ENCODE results near the gene NELL2. TPM values are rescaled to one million over a fixed set of nuclear protein-coding genes. Genes with fewer than 3 reads are reported as not detected.

NELL2 gene
- total RNA-seq, 1 donor from 2014 or later, result 0.65 TPM

DNA sequence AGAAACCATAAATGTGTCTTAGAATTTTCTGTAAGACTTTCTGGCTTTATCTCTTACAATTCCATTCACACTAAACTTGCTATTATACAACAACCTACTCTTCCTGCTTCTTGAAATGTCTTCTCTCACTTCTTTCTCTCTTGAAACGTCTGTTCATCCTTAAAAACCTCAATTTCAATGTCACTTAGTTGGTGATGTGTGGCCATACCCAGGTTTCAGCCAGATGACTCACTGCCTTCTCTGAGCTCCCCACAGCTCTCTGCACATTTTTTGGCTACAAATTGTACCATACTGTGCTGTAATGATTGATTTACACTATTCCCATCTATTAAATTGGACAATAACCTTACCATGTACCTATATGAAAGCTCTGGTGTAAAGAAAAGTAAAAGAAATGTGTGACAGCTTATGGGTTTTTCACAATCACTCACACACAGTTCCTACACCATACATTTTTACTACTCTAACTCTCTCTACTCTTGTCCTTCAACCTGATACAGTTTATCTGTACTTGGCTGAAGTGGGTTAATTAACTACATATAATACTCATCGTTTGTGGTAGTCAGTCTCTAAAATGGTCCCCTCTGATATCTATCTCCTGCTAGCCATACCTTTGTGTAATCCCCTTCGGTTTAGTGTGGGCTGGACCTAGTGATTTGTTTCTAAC is 222.1 kb downstream of the NELL2 start:
- ATAC-seq (ENCODE audit: poor library complexity), result no peak
- intact Hi-C loops (cut with DNase I), result no loop called here
- no peak for DNase-seq

DNA sequence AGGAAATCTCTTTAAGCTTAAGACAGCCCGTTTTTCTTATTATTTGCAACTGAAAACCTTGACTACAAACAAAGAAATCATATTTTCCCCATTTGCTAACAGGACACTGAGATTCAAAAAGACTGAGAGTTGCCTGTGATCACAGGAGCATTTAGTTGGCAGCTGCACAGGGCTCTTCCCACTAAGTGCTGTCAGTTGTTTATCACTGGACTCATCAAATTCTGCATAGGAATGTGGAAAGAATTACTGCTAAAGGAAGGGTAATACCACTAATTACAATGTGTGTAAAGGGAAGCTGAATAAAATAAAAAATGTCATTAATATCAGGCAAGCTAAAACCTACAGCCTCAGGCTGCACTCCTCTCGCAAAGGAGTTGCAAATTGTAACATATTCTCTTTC is 226.4 kb downstream of the NELL2 start:
- DNase-seq, result no peak
- intact Hi-C loops (cut with DNase I), result no loop called here
- no peak for ATAC-seq (ENCODE audit: poor library complexity)

DNA sequence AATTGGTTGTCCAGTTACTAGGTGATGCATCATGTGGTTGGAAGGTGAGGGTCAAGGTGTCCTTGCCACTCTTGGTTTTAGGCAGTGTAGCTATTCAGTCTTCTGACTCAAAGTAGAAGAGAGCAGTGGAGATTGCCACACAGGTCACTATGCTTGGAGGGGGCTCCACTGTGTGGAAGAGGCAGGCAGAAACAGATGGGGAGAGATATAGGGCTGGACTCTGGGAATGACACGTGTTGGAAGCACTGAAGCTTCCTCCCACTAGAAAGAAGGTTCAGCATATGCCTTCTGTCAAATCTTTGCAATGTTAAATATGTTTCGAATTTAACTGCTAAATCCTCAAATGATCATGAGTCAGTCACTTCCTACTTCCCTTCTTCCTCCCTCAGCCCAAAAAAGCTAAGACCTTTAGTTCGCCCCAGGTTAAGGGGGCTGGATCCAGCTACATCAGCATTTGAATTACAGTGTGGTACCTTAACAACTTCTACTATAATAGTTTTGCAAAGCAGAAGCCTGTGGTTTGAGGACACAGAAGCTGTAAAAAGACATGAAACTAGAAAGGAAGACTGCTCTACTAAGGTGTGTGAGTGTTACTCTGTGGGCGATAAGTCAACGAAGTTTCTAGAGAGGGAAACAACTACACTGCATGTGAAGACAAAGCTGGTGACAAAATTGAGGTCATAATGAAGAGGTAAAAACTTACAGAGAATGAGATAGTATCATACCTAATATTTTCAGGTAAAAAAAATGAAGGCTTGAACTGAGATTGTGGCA is 228.0 kb downstream of the NELL2 start:
- DNase-seq (no peak), ATAC-seq (ENCODE audit: poor library complexity) (no peak)
- intact Hi-C loops (cut with DNase I), result no loop called here

DNA sequence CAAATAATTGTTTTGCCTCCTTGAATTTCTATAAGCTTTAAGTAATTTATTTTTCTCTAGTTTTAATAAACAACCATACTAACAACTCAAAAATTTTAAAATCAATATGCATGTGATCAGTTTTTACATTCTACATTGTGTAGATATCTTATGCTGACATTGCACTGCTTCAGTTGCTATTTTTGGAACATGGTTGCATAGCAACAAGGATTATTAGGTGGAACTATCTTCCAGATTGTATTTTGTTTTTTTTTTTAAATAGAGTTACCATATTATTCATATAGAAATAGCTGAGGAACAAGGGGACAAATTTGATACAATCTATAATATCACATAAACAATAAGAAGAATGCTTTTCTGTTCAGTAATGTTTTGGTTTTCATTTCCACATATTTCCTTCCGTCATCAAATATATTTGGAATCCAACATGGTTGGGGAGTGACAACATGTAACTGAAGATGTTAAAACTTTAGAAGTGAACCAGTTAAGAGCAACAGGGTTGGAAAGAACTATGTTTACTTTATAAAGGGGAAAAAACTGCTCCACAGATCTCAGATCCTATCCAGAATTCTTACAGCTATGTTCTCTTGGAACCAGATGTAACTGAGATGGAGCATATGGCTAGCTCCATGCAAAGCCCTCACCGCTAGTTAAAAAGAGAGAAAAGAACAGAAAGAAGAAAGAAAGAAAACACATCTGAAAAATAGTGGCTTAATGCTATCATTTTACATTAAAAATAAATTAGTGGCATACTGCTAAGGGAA is 235.5 kb downstream of the NELL2 start:
- DNase-seq (no peak), ATAC-seq (ENCODE audit: poor library complexity) (no peak)

DNA sequence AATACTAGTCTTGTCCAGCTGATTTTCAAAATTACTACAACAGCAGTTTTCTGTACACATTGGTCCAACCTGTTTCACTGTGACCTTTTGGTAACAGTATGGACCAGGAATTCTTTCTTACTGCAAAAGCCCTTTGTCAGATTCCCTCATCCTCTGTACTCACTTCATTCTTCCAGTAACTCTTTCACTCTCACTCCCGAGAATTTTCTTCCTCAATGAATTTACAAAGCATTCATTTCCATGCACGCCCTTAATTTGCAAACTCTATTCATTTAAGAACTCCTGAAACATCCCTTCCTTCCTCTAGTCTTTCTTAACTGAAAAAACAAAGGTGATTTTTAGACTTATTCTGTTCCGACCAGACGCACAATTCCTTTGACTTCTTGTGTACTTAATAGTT is 238.2 kb downstream of the NELL2 start:
- intact Hi-C loops (cut with DNase I), result no loop called here
- DNase-seq, result no peak
- ATAC-seq (ENCODE audit: poor library complexity), result no peak

More for the DNA sequence above, 235.5 kb downstream of the NELL2 start:
- intact Hi-C loops (cut with DNase I), result no loop called here

DNA sequence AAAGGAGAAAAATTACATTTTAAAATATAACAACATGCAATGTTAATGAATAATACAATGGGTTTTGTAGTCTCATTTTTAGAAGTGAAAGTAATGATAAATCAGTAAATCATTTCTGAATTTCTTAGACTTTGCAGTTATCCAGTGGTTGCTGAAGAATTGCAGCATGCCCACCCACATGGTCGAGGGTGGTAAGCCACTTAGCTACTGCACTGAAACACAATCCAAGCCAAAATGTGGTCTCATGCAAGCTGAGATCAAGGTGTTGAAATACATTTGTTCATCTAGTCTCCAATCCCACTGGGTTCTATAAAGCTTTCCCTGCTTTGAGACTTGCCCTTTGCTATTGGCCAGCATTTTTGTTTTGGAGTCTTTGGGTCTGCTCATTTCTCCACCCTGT is 247.9 kb downstream of the NELL2 start:
- intact Hi-C loops (cut with DNase I), result no loop called here
- no peak for DNase-seq

DNA sequence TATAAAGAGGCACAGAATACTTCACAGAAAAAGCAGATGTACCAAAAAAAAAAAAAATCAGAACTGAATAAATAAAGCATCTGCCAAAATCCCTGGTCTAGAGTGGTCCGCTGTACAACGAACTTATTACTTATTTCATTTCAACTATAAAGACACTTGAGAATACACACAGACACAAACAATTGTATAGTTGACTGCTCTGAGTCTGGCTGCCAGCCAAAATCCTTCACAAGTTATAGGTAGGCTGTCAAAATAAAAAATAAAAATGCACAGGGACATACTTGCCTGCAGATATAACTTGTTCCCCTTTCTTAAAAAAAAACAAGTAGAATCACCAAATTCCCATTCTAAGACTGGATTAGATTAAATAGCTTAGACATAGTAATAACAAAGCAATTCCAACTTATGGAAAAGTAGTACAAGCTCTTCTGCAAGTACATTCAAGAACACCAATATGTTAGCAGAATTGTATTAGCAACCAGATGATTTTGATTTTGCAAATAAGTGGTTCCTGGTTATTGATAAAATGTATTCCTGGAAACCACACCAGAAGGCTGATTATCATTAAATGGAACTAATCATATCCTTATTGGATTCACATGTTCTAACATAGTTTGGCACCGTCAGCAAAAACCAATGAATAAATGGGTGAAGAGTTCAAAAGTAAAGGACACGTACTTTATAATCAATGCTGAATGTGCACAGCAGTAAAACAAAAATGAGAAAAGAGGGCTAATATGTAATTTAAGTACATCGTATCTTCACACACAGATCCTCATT is 248.5 kb downstream of the NELL2 start:
- no peak for ATAC-seq (ENCODE audit: poor library complexity)
- intact Hi-C loops (cut with DNase I), result no loop called here
- DNase-seq, result no peak

More for the DNA sequence above, 247.9 kb downstream of the NELL2 start:
- no peak for ATAC-seq (ENCODE audit: poor library complexity)

DNA sequence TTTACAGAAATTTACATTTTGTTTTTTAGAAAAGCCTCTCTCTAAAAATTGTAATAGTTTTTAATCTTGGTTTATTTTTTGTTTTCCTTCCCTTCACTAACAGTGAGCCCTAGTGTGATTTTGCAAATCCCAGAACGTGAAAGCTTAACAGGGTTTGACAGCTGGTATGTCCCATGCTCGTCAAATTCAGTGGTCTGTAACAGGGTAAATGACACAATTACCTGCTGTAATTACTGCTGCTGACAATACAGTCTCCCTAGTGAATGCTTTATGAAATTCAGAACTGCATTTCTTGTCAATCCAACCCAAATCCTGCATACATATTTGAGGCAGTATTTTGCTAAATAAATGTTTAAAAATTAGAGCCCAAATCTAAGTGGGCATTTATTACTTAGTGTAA is 249.2 kb downstream of the NELL2 start:
- DNase-seq (no peak), ATAC-seq (ENCODE audit: poor library complexity) (no peak)
- intact Hi-C loops (cut with DNase I), result no loop called here

DNA sequence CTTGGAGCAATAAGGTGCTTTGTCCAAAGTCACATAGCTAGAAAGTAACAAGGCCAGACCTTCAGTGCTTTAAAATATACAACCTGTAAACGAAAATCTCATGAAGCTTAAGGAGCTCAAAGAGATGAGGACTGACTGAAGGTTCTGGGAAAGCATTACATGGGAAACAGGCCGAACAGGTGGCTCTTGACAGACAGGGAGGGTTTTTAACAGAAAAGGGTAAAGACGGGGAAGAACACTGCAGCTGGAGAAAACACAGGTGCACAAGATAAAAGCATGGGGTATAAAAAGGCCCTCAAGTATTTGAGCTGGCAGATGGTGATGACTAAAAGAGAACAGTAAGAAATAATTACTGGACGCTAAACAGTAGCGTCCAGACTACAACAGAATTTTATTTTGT is 257.2 kb downstream of the NELL2 start:
- ATAC-seq (ENCODE audit: poor library complexity), result no peak
- intact Hi-C loops (cut with DNase I), result no loop called here
- no peak for DNase-seq

DNA sequence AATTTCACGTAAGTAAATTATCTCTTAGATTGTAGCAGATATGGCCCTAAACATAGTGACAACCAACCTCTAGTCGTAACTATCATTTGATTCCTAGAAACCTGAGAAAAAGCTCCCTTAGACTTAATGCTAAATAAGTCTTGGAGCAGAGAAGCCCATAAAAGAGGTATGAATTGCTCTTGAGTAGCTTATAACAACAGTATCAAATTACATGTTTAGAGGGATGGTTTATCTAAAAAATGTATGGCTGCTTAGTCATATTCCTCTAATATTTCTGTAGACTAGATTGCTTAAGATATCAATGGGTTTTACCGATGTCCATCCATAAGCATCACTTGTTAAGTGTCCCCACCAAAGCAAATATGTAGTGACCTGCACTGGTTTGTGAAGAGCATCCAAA is 259.7 kb downstream of the NELL2 start:
- intact Hi-C loops (cut with DNase I), result no loop called here
- no peak for ATAC-seq (ENCODE audit: poor library complexity)
- DNase-seq, result no peak

DNA sequence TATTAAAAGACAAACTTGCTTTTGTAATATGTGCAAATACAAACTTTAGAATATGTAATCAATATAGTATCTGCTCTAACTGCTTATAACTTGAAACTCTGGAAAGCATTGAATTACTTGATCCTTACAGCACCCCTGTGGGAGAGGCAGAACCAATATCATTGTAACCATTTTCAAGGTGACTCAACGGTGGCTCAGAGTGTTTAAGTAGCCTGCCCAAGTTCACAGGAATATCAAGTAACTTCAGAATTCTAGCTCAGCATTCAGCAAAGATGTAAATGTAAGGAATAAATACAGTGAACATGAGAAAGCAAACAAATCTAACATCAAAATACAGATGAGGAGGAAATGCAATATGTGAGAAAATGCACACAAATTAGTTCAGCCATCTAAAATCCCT is 264.6 kb downstream of the NELL2 start:
- no peak for ATAC-seq (ENCODE audit: poor library complexity)

DNA sequence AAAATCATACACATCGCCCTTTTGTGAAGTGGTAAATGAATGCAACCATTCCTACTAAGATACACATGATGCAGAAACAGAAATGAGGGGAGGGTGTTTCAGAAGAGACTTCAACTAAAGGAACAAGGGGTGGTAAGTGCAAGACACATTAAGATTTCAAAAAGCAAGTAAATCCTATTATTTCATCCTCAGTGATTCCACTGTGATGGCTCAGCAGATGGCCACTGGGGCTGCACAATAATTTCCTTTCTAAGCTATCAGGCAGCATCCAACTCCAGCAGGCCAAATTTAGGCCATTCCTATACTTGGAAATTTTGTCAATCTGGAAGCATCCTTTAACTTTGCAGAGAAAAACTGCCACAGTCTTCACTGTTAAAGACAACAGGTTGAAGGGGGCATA is 272.4 kb downstream of the NELL2 start:
- intact Hi-C loops (cut with DNase I), result no loop called here
- ATAC-seq (ENCODE audit: poor library complexity), result no peak
- DNase-seq, result no peak

More for the DNA sequence above, 264.6 kb downstream of the NELL2 start:
- no peak for DNase-seq
- intact Hi-C loops (cut with DNase I), result no loop called here

DNA sequence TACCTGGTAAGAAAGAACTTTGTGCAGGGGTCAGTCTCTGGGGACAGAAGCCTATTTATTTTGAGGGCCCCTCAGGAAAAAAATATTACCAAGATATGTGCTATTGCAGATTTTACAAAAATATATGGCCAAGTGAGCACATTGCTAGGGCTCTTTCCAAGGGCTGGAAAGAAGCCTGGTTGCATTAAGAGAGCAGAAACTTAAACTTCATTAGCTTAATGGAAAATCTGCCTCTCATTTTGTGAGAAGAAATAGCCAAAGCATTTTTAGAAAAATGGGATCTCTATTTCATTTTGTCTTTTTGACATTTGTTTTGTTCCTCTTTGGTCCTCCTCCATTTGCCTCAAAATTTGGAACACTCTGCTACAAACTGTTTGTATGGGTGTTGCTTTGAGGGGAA is 283.5 kb downstream of the NELL2 start:
- DNase-seq (no peak), ATAC-seq (ENCODE audit: poor library complexity) (no peak)
- intact Hi-C loops (cut with DNase I), result no loop called here

DNA sequence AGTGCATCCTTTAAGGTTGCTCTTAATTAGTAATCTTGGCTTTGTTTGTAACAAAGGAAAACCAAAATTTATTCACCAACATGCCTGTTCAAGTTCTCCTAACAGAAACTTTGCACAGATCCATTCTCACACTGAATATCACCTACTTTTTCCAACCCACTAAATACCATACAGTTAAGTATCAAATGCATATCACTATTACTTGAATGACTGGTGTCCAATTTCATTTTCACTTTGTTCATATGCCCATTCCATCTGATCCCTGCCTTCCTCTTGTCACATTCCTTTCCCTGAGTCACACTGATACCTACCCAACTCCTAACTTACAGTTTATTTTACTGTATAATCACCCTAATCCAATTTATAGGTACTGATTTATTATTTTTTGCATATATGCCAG is 286.4 kb downstream of the NELL2 start:
- ATAC-seq (ENCODE audit: poor library complexity), result no peak
- no peak for DNase-seq
- intact Hi-C loops (cut with DNase I), result no loop called here

DNA sequence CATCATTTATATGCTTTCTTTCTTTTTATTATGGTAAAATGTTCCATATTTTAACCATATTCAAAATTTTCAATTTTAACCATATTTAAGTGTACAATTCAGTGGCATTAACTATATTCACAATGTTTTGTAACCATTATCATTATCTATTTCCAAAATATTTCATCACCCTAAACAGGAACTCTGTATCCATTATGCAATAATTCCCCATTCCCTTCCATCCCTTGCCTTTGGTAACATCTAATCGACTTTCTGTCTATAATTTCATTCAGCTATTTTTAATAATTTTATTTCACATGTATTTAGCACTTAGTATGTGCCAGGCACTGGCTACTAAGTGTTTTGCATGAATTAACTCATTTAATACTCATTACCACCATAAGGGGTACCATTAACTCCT is 287.5 kb downstream of the NELL2 start:
- no peak for ATAC-seq (ENCODE audit: poor library complexity)
- no peak for DNase-seq
- intact Hi-C loops (cut with DNase I), result no loop called here

DNA sequence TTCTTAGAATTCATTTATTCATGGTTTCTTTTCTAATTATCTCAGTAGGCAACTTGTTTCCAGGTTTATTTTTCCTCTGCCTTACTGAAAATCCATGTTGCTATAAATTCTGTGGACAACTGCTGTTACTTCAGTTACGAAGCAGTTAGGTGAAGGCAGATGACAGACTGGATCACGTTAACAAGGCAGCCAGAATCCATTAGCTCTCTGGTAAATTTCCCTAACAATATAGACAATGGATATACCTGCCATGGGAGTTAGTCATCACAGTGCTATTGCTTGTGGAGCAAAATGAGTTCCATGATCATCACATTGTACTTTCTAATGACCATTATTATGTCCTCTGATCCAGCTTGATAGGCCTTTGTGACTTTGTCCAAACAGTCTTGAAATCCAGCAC is 291.5 kb downstream of the NELL2 start:
- intact Hi-C loops (cut with DNase I), result no loop called here
- no peak for ATAC-seq (ENCODE audit: poor library complexity)
- no peak for DNase-seq

DNA sequence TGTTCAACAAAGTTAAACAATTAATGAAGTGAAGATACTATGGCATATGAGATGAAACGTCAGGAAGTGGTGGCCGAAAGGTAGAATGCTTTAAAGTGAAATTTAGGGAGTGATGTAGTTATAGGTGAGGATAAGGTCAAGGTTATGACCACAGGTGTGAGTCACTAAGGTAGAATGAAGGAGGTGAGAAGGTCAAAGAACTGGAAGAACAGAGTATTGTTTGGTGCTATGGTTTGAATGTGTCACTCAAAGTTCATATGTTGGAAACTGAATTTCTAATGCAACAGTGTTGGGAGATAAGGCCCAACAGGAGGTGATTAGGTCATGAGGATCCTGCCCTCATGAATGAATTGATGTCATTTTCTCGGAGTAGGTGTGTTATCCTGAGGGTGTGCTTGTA is 293.6 kb downstream of the NELL2 start:
- intact Hi-C loops (cut with DNase I), result no loop called here
- DNase-seq (no peak), ATAC-seq (ENCODE audit: poor library complexity) (no peak)

DNA sequence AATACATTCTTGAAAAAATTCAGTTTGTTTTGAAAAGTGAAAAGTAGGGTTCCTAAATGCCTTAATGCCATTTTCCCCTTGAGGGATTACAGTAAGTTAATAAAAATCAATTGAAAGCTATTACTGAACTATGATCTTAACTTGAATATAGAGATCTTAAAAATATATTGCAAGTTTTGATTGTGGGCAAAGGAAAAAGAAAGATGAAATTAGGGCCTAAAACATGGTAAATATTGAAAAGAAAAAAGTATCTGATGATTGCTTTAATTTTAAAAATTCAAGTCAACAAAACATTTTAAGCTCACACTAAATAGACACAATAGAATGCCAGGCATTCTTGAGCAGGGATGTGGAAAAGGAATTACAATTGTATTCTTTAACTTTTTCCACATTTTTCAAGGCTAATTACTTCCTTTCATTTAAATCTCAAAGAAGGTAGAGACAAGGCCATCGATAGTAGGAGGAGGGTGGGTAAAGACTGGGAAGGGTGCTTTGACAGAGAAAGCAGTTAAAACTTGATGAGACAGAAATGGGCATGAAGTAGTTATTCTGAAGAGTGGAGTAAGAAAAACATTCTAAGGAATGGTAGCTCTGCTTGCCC is 294.4 kb downstream of the NELL2 start:
- intact Hi-C loops (cut with DNase I), result no loop called here
- ATAC-seq (ENCODE audit: poor library complexity) (no peak), DNase-seq (no peak)

DNA sequence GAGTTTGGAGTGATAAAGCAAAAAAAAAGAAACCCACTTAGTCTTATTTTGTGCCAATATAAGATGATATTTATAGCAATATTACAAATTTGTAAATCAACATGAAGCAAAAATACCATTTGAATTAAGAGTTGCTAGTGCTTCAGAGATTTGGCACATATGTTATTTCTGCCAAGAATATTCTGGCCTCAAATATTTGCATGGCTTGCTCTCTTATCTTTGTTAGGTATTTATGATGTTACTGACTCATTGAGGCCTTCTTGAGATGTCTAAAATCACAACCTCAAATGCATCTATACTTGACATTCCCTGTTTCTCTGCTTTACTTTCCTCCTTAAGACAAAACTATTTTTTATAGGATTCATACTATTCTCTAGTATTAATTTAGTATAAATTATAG is 301.5 kb downstream of the NELL2 start:
- no peak for ATAC-seq (ENCODE audit: poor library complexity)
- intact Hi-C loops (cut with DNase I), result no loop called here
- no peak for DNase-seq

Measured in Right ventricle myocardium superior (tissue), 1 donor.